Measurements from ENCODE around the gene SS18L1.

Gene SS18L1

DNA sequence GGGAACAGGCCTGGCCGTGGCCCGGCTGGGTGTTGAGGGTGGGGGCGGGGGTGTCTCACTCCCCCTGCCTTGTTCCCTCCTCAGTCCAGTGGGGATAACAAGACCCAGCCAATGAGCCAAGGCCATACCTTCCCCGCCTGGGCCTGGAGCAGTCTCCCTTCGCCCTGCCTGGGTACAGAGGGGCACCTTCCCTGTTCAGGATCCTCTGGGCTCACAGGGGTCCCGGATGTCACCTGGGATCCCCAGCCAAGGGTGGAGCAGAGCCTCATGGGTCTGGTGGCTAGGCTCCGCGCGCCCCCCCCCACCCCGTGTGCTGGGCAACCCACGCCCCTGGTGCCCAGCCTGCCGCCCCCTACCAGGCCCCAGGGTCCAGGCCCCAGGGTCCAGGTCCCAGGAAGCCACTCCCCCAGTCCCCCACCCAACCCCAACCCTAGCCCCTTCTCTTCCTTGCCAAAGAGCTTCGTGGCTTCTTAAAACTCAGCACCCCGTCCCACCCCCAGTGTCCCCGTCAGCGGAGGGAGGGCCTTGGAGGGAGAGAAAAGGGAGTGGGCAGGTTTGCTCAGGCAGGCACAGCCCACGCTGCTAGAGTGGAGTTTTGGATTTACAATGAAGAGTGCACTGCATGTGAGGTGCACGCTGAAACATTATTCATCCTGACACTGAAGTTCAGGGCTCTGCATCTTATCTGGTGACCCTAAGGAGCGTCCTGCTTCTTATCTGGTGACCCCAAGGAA lies 64.7 kb downstream of the SS18L1 start:
- TF ChIP-seq EZH2phosphoT487 (IDR thresholded peaks at IDR 0.05; ENCODE audit: low read depth) = no peak
- H3K9ac ChIP-seq (ENCODE audit: low read length) = no peak overlapping the region

DNA sequence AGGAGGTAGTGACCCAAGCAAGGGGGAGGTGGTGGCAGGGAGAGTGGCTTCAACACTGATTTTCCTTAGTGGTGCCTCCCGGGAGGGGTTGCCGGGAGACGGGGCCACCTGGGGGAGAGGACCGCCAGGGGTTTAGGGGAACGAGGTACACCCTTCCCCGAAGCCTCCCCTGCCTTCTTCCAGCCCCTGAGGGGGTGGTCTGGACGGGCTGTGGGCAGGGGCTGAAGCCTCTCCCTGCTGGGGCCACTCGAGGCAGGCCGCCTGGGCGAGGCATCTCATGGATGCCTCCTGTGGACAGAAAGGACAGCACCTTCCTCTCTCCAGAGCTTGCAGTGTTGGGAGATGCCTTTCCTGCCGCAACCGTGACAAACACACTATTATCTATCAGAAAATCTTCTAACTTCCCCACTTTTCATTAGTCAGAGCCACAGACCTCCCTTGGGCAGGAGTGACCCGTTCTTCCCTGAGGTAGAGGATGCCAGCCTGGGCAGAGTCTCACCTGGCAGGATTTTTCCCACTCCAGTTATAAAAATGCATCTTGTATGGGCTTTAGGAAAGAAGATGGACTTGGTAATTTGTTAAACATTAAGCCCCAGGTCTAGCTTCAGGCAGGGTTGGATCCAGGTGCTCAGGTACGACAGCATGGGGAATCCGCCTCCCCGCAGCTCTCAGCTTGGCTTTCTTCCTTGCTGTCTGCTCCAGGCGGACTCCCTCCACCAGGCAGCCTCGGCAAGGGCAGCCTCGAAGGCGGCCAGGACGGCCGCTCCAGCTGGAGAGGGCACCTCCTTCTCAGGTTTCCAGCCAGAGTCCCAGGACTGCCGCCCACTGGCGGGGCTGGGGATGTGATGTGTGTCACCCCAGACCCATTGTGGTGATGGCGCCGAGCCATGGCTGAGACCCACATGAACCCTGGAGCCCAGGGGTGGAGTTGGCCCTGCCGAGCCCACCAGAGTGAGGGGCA lies 65.5 kb downstream of the SS18L1 start:
- TF ChIP-seq, protein P1, sequence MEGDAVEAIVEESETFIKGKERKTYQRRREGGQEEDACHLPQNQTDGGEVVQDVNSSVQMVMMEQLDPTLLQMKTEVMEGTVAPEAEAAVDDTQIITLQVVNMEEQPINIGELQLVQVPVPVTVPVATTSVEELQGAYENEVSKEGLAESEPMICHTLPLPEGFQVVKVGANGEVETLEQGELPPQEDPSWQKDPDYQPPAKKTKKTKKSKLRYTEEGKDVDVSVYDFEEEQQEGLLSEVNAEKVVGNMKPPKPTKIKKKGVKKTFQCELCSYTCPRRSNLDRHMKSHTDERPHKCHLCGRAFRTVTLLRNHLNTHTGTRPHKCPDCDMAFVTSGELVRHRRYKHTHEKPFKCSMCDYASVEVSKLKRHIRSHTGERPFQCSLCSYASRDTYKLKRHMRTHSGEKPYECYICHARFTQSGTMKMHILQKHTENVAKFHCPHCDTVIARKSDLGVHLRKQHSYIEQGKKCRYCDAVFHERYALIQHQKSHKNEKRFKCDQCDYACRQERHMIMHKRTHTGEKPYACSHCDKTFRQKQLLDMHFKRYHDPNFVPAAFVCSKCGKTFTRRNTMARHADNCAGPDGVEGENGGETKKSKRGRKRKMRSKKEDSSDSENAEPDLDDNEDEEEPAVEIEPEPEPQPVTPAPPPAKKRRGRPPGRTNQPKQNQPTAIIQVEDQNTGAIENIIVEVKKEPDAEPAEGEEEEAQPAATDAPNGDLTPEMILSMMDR (IDR thresholded peaks at IDR 0.05; ENCODE audit: low read depth, low read length) = no peak
- TF ChIP-seq EZH2phosphoT487 (IDR thresholded peaks at IDR 0.05; ENCODE audit: low read depth) = no peak
- Histone ChIP-seq H2AFZ (ENCODE audit: low read depth, low read length) (no peak overlapping the region), H3K4me2 (ENCODE audit: low read length) (no peak overlapping the region), H3K4me3 (ENCODE audit: low read length) (no peak overlapping the region), H3K4me1 (ENCODE audit: low read length) (no peaks in the 10 kb centered on the region), H3K79me2 (ENCODE audit: low read length) (no peaks in the 10 kb centered on the region), H4K20me1 (ENCODE audit: insufficient read depth, low read length) (no peaks in the 10 kb centered on the region), H3K9ac (ENCODE audit: low read length) (no peak overlapping the region), H3K36me3 (replicated peaks; ENCODE audit: low read depth, low read length) (no peaks in the 10 kb centered on the region), H3K27ac (ENCODE audit: low read length) (no peak overlapping the region), H3K9me3 (ENCODE audit: insufficient read depth, low read length) (no peaks in the 10 kb centered on the region), H3K27me3 (ENCODE audit: low read depth, low read length) (no peaks in the 10 kb centered on the region)

More for the DNA sequence above, 64.7 kb downstream of the SS18L1 start:
- Histone ChIP-seq H3K4me3 (ENCODE audit: low read length) (no peak overlapping the region), H3K4me2 (ENCODE audit: low read length) (no peak overlapping the region), H3K9me3 (ENCODE audit: insufficient read depth, low read length) (no peaks in the 10 kb centered on the region), H3K27me3 (ENCODE audit: low read depth, low read length) (no peaks in the 10 kb centered on the region), H3K79me2 (ENCODE audit: low read length) (no peaks in the 10 kb centered on the region), H4K20me1 (ENCODE audit: insufficient read depth, low read length) (no peaks in the 10 kb centered on the region), H3K36me3 (replicated peaks; ENCODE audit: low read depth, low read length) (peaks cover 1% of the 10 kb centered on the region), H3K4me1 (ENCODE audit: low read length) (no peaks in the 10 kb centered on the region), H2AFZ (ENCODE audit: low read depth, low read length) (no peak overlapping the region), H3K27ac (ENCODE audit: low read length) (no peak overlapping the region)

DNA sequence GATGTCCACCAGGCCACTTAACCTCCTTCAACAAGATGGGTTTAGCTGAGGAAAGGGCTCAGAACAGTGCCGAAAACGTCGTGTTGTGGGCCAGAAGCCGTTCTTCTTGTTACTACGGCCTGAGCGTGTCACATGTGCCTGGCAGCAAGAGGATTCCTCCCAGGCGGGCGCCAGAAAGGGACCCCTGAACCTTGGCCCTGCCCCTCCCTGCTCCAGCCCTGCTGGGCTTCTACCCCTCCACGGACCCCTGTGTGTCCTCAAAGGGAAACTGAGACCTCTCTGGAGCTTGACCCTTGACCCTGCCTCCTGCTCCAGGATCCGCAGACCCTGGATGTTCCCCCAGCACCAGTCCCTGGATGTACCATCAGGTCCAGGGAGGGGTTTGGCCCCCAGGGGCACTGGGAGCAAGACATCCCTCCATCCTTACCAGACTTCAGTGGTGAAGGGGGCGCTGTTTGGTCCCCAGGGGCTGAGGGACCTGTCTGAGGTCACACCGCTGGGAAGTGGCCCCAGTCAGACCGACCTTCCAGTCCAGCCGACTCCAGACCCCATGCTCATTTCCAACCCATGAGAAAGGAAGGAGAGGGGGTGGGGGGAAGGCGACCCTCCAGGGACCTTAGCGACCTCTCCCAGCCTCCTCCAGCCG lies 66.4 kb downstream of the SS18L1 start:
- H3K79me2 ChIP-seq (ENCODE audit: low read length) = no peaks in the 10 kb centered on the region
- no peaks in the 10 kb centered on the region for H4K20me1 ChIP-seq (ENCODE audit: insufficient read depth, low read length)
- no peak overlapping the region for H3K27ac ChIP-seq (ENCODE audit: low read length)
- no peak for TF ChIP-seq EZH2phosphoT487 (IDR thresholded peaks at IDR 0.05; ENCODE audit: low read depth)
- TF ChIP-seq, protein P1 (IDR thresholded peaks at IDR 0.05; ENCODE audit: low read depth, low read length) = no peak
- no peak overlapping the region for H3K4me2 ChIP-seq (ENCODE audit: low read length)
- no peak overlapping the region for H2AFZ ChIP-seq (ENCODE audit: low read depth, low read length)
- H3K36me3 ChIP-seq (replicated peaks; ENCODE audit: low read depth, low read length) = no peaks in the 10 kb centered on the region
- H3K4me3 ChIP-seq (ENCODE audit: low read length) = no peak overlapping the region
- no peak overlapping the region for H3K9ac ChIP-seq (ENCODE audit: low read length)
- H3K4me1 ChIP-seq (ENCODE audit: low read length) = no peaks in the 10 kb centered on the region
- H3K9me3 ChIP-seq (ENCODE audit: insufficient read depth, low read length) = no peaks in the 10 kb centered on the region
- peaks cover 3% of the 10 kb centered on the region; the same call in 1 of the 2 replicates for H3K27me3 ChIP-seq (ENCODE audit: low read depth, low read length)

DNA sequence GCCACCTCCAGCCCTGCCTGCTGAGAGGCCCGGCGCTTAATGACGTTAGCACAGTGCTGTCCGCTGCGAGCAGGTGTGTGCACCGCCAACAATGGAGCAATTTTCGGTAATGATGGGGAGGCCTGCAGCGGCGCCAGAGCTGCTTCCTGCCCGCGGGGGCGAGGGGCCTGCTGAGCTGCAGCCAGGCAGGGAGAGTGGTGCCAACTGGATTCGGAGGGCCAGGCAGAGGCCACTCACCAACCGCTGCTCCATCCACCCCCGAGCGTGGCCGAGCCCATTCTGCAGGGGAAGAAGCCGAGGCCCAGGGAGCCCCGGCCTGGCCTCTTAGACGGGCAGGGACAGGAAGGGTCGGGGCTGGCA lies 66.9 kb downstream of the SS18L1 start:
- no peak overlapping the region for H2AFZ ChIP-seq (ENCODE audit: low read depth, low read length)
- no peak for TF ChIP-seq EZH2phosphoT487 (IDR thresholded peaks at IDR 0.05; ENCODE audit: low read depth)
- TF ChIP-seq, protein P1 (IDR thresholded peaks at IDR 0.05; ENCODE audit: low read depth, low read length) = no peak
- H3K79me2 ChIP-seq (ENCODE audit: low read length) = no peaks in the 10 kb centered on the region
- H3K27ac ChIP-seq (ENCODE audit: low read length) = no peak overlapping the region
- H3K36me3 ChIP-seq (replicated peaks; ENCODE audit: low read depth, low read length) = no peaks in the 10 kb centered on the region
- H3K4me1 ChIP-seq (ENCODE audit: low read length) = no peaks in the 10 kb centered on the region
- no peak overlapping the region for H3K4me2 ChIP-seq (ENCODE audit: low read length)
- H3K27me3 ChIP-seq (ENCODE audit: low read depth, low read length) = peaks cover 3% of the 10 kb centered on the region; the same call in 1 of the 2 replicates
- no peak overlapping the region for H3K9ac ChIP-seq (ENCODE audit: low read length)
- H3K9me3 ChIP-seq (ENCODE audit: insufficient read depth, low read length) = no peaks in the 10 kb centered on the region
- H4K20me1 ChIP-seq (ENCODE audit: insufficient read depth, low read length) = no peaks in the 10 kb centered on the region
- no peak overlapping the region for H3K4me3 ChIP-seq (ENCODE audit: low read length)

All from OCI-LY3 (cell line).